HEK293 (cell line): ENCODE data around the gene LCN2.

Experiments
- CTCF ChIA-PET: fragments of 350-600 bp; formaldehyde crosslinking; extraction: SDS; loops from one replicate; lab custom pipeline; 2021; ENCODE audit warnings: antibody characterized with exemption; lab: Yijun Ruan, JAX
- POLR2A ChIA-PET: fragments of 300-600 bp; formaldehyde crosslinking; extraction: SDS; loops from one replicate; lab custom pipeline; 2020; ENCODE audit warnings: antibody characterized with exemption, inconsistent platforms; lab: Yijun Ruan, JAX
- H3K27ac ChIP-seq: fragments of 200-500 bp; sonication (Bioruptor generic); 2 replicates; pipeline ENCODE4 v1.5.1; 2014; ENCODE audit warnings: low read depth, low read length, control low read depth, inconsistent platforms; ENCODE audit errors: extremely low read depth
- H3K36me3 ChIP-seq, 2 experiments: fragments of 200-500 bp in 1 of 2; sonication (Bioruptor generic) in 1 of 2; 1 replicate in 1 of 2; 2 replicates in 1 of 2; pipeline ENCODE4 v1.5.1; 2014 to 2017; ENCODE audit warnings: inconsistent platforms in 2 of 2, low read length in 2 of 2; ENCODE audit not compliant: control insufficient read depth in 2 of 2, insufficient read depth in 1 of 2
- H3K4me1 ChIP-seq: fragments of 200-500 bp; sonication (Bioruptor generic); 2 replicates; pipeline ENCODE4 v1.5.1; 2014; ENCODE audit warnings: mild to moderate bottlenecking, low read length, inconsistent platforms; ENCODE audit not compliant: control insufficient read depth, insufficient read depth
- H3K4me3 ChIP-seq: 2 replicates; pipeline ENCODE4 v1.5.1; 2011; ENCODE audit warnings: low read depth, mild to moderate bottlenecking, control low read depth, low read length, moderate library complexity
- H3K9me3 ChIP-seq: fragments of 200-500 bp; sonication (Bioruptor generic); 2 replicates; pipeline ENCODE4 v1.5.1; 2014; ENCODE audit warnings: low read depth, low read length, inconsistent platforms; ENCODE audit not compliant: control insufficient read depth, insufficient read depth
- FEZF1 ChIP-seq: fragments of 450-650 bp; formaldehyde crosslinking; IDR thresholded peaks from 2 replicates; pipeline ENCODE4 v1.5.1; 2016; ENCODE audit warnings: missing biosample characterization, missing genetic modification characterization
- HOXD13 ChIP-seq: sonication (generic); formaldehyde crosslinking; IDR thresholded peaks from 2 replicates; pipeline ENCODE4 v1.8.0; 2022; ENCODE audit warnings: missing genetic modification reagents, borderline replicate concordance
- INSM2 ChIP-seq: fragments of 450-650 bp; formaldehyde crosslinking; IDR thresholded peaks from 2 replicates; pipeline ENCODE4 v1.5.1; 2016; ENCODE audit warnings: missing biosample characterization, missing genetic modification characterization
- KLF1 ChIP-seq: fragments of 450-650 bp; formaldehyde crosslinking; IDR thresholded peaks from 2 replicates; pipeline ENCODE4 v1.5.1; 2016; ENCODE audit warnings: missing biosample characterization, missing genetic modification characterization
- KLF10 ChIP-seq: fragments of 450-650 bp; IDR thresholded peaks from 2 replicates; pipeline ENCODE4 v1.5.1; 2018; ENCODE audit warnings: missing biosample characterization, mild to moderate bottlenecking, missing genetic modification characterization
- KLF16 ChIP-seq: fragments of 450-650 bp; formaldehyde crosslinking; IDR thresholded peaks from 2 replicates; pipeline ENCODE4 v1.5.1; 2017; ENCODE audit warnings: missing biosample characterization, missing genetic modification characterization
- KLF7 ChIP-seq: fragments of 450-650 bp; formaldehyde crosslinking; IDR thresholded peaks from 2 replicates; pipeline ENCODE4 v1.5.1; 2016; ENCODE audit warnings: missing biosample characterization, missing genetic modification characterization, borderline replicate concordance
- KLF9 ChIP-seq: fragments of 450-650 bp; formaldehyde crosslinking; IDR thresholded peaks from 2 replicates; pipeline ENCODE4 v1.5.1; 2016; ENCODE audit warnings: missing biosample characterization, missing genetic modification characterization, low read depth
- OVOL3 ChIP-seq: fragments of 450-650 bp; formaldehyde crosslinking; IDR thresholded peaks from 2 replicates; pipeline ENCODE4 v1.5.1; 2016; ENCODE audit warnings: missing biosample characterization, missing genetic modification characterization
- SP2 ChIP-seq: fragments of 450-650 bp; formaldehyde crosslinking; IDR thresholded peaks from 2 replicates; pipeline ENCODE4 v1.5.1; 2016; ENCODE audit warnings: missing biosample characterization, missing genetic modification characterization
- TCF7L2 ChIP-seq: IDR thresholded peaks from 2 replicates; pipeline ENCODE4 v1.6.1; 2011; ENCODE audit warnings: low read depth, mild to moderate bottlenecking, inconsistent platforms, low read length, moderate library complexity, borderline replicate concordance
- ZFP3 ChIP-seq: fragments of 450-650 bp; formaldehyde crosslinking; IDR thresholded peaks from 2 replicates; pipeline ENCODE4 v1.5.1; 2016; ENCODE audit warnings: low read depth, missing biosample characterization, missing genetic modification characterization
- ZFP41 ChIP-seq: fragments of 450-650 bp; formaldehyde crosslinking; IDR thresholded peaks from 2 replicates; pipeline ENCODE4 v1.5.1; 2016; ENCODE audit warnings: missing biosample characterization, missing genetic modification characterization, borderline replicate concordance
- ZFP69B ChIP-seq: fragments of 450-650 bp; formaldehyde crosslinking; IDR thresholded peaks from 2 replicates; pipeline ENCODE4 v1.5.1; 2016; ENCODE audit warnings: missing biosample characterization, missing genetic modification characterization
- ZIC2 ChIP-seq: fragments of 450-650 bp; formaldehyde crosslinking; IDR thresholded peaks from 2 replicates; pipeline ENCODE4 v1.5.1; 2016; ENCODE audit warnings: missing biosample characterization, missing genetic modification characterization
- ZNF10 ChIP-seq: fragments of 450-650 bp; formaldehyde crosslinking; IDR thresholded peaks from 2 replicates; pipeline ENCODE4 v1.5.1; 2017; ENCODE audit warnings: missing biosample characterization, missing genetic modification characterization
- ZNF121 ChIP-seq: fragments of 450-650 bp; formaldehyde crosslinking; IDR thresholded peaks from 2 replicates; pipeline ENCODE4 v1.5.1; 2016; ENCODE audit warnings: missing biosample characterization, missing genetic modification characterization
- ZNF140 ChIP-seq: fragments of 450-650 bp; formaldehyde crosslinking; IDR thresholded peaks from 2 replicates; pipeline ENCODE4 v1.5.1; 2016; ENCODE audit warnings: missing biosample characterization, missing genetic modification characterization
- ZNF174 ChIP-seq: fragments of 450-650 bp; formaldehyde crosslinking; IDR thresholded peaks from 2 replicates; pipeline ENCODE4 v1.5.0; 2017; ENCODE audit warnings: missing biosample characterization, mild to moderate bottlenecking, missing genetic modification characterization
- ZNF2 ChIP-seq: fragments of 450-650 bp; formaldehyde crosslinking; IDR thresholded peaks from 2 replicates; pipeline ENCODE4 v1.5.1; 2016; ENCODE audit warnings: missing biosample characterization, missing genetic modification characterization
- ZNF23 ChIP-seq: fragments of 450-650 bp; formaldehyde crosslinking; IDR thresholded peaks from 2 replicates; pipeline ENCODE4 v1.5.1; 2016; ENCODE audit warnings: missing biosample characterization, missing genetic modification characterization, borderline replicate concordance
- ZNF394 ChIP-seq: fragments of 450-650 bp; formaldehyde crosslinking; IDR thresholded peaks from 2 replicates; pipeline ENCODE4 v1.5.1; 2016; ENCODE audit warnings: missing biosample characterization, missing genetic modification characterization, mild to moderate bottlenecking, moderate library complexity, borderline replicate concordance
- ZNF664 ChIP-seq: fragments of 450-650 bp; formaldehyde crosslinking; IDR thresholded peaks from 2 replicates; pipeline ENCODE4 v1.5.1; 2016; ENCODE audit warnings: missing biosample characterization, missing genetic modification characterization
- ZNF777 ChIP-seq: fragments of 450-650 bp; formaldehyde crosslinking; IDR thresholded peaks from 2 replicates; pipeline ENCODE4 v1.5.1; 2017; ENCODE audit warnings: missing biosample characterization, missing genetic modification characterization, borderline replicate concordance
- ZNF785 ChIP-seq: fragments of 450-650 bp; formaldehyde crosslinking; IDR thresholded peaks from 2 replicates; pipeline ENCODE4 v1.5.1; 2016; ENCODE audit warnings: missing biosample characterization, missing genetic modification characterization
- ZSCAN16 ChIP-seq: fragments of 450-650 bp; formaldehyde crosslinking; IDR thresholded peaks from 2 replicates; pipeline ENCODE4 v1.5.1; 2016; ENCODE audit warnings: missing biosample characterization, missing genetic modification characterization
- ZXDB ChIP-seq: fragments of 450-650 bp; formaldehyde crosslinking; IDR thresholded peaks from 2 replicates; pipeline ENCODE4 v1.5.1; 2016; ENCODE audit warnings: missing biosample characterization, missing genetic modification characterization
- TF ChIP-seq, protein P1 (sequence below): fragments of 450-650 bp; formaldehyde crosslinking; IDR thresholded peaks from 2 replicates; pipeline ENCODE4 v1.5.1; 2016; ENCODE audit warnings: missing biosample characterization, missing genetic modification characterization
- TF ChIP-seq, protein P2 (sequence below): fragments of 450-650 bp; formaldehyde crosslinking; IDR thresholded peaks from 2 replicates; pipeline ENCODE4 v1.5.1; 2016; ENCODE audit warnings: missing biosample characterization, missing genetic modification characterization, borderline replicate concordance

Gene LCN2

GRCh38 chr9:128141604-128142003 lies 7.6 kb upstream of the LCN2 start:
- POLR2A ChIA-PET = interaction anchor here (0.5 to 1.4 kb wide), 3 partner anchors 9 to 776 kb away, joined by 3 to 8 read pairs (median 4); partner anchors contain the start of gene BBLN
- H3K9me3 ChIP-seq = no peaks in the 10 kb centered on the region
- H3K36me3 ChIP-seq = no peaks in the 10 kb centered on the region
- no peak overlapping the region for H3K4me3 ChIP-seq
- H3K4me1 ChIP-seq = no peaks in the 10 kb centered on the region
- no peak overlapping the region for H3K27ac ChIP-seq
- TF ChIP-seq ZNF664 (tag by site-specific recombination) (no peak), ZNF2 (no peak), ZNF140 (no peak), SP2 (no peak), OVOL3 (tag by site-specific recombination) (no peak), TCF7L2 (no peak), KLF1 (no peak), INSM2 (tag by site-specific recombination) (no peak), ZNF10 (no peak), ZSCAN16 (tag by site-specific recombination) (no peak), ZNF23 (tag by site-specific recombination) (no peak)
- TF ChIP-seq, protein P1, sequence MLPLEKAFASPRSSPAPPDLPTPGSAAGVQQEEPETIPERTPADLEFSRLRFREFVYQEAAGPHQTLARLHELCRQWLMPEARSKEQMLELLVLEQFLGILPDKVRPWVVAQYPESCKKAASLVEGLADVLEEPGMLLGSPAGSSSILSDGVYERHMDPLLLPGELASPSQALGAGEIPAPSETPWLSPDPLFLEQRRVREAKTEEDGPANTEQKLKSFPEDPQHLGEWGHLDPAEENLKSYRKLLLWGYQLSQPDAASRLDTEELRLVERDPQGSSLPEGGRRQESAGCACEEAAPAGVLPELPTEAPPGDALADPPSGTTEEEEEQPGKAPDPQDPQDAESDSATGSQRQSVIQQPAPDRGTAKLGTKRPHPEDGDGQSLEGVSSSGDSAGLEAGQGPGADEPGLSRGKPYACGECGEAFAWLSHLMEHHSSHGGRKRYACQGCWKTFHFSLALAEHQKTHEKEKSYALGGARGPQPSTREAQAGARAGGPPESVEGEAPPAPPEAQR = no peak
- CTCF ChIA-PET = interaction anchor here (0.6 to 1.5 kb wide), 2 partner anchors 12 to 18 kb away, joined by 3 to 6 read pairs; no protein-coding TSS in a partner anchor

- POLR2A ChIA-PET = interaction anchor here (0.5 to 1.4 kb wide), 3 partner anchors 9 to 776 kb away, joined by 3 to 8 read pairs (median 4); partner anchors contain the start of gene BBLN
- Histone ChIP-seq H3K9me3 (no peaks in the 10 kb centered on the region), H3K4me1 (no peaks in the 10 kb centered on the region), H3K36me3 (no peaks in the 10 kb centered on the region), H3K27ac (no peak overlapping the region), H3K4me3 (no peak overlapping the region)
- no peak for TF ChIP-seq ZNF394 (tag by site-specific recombination)
- no peak for TF ChIP-seq KLF9 (tag by site-specific recombination)
- TF ChIP-seq ZNF174 (tag by site-specific recombination) = no peak
- no peak for TF ChIP-seq KLF7
- no peak for TF ChIP-seq ZXDB
- TF ChIP-seq ZFP3 = no peak
- no peak for TF ChIP-seq KLF10
- TF ChIP-seq ZNF785 = no peak
- TF ChIP-seq ZNF121 = no peak
- TF ChIP-seq ZFP69B (tag by site-specific recombination) = no peak
- no peak for TF ChIP-seq ZFP41 (tag by site-specific recombination)
- TF ChIP-seq KLF16 (tag by site-specific recombination) = no peak
- no peak for TF ChIP-seq HOXD13
- no peak for TF ChIP-seq ZNF777
- TF ChIP-seq, protein P2, sequence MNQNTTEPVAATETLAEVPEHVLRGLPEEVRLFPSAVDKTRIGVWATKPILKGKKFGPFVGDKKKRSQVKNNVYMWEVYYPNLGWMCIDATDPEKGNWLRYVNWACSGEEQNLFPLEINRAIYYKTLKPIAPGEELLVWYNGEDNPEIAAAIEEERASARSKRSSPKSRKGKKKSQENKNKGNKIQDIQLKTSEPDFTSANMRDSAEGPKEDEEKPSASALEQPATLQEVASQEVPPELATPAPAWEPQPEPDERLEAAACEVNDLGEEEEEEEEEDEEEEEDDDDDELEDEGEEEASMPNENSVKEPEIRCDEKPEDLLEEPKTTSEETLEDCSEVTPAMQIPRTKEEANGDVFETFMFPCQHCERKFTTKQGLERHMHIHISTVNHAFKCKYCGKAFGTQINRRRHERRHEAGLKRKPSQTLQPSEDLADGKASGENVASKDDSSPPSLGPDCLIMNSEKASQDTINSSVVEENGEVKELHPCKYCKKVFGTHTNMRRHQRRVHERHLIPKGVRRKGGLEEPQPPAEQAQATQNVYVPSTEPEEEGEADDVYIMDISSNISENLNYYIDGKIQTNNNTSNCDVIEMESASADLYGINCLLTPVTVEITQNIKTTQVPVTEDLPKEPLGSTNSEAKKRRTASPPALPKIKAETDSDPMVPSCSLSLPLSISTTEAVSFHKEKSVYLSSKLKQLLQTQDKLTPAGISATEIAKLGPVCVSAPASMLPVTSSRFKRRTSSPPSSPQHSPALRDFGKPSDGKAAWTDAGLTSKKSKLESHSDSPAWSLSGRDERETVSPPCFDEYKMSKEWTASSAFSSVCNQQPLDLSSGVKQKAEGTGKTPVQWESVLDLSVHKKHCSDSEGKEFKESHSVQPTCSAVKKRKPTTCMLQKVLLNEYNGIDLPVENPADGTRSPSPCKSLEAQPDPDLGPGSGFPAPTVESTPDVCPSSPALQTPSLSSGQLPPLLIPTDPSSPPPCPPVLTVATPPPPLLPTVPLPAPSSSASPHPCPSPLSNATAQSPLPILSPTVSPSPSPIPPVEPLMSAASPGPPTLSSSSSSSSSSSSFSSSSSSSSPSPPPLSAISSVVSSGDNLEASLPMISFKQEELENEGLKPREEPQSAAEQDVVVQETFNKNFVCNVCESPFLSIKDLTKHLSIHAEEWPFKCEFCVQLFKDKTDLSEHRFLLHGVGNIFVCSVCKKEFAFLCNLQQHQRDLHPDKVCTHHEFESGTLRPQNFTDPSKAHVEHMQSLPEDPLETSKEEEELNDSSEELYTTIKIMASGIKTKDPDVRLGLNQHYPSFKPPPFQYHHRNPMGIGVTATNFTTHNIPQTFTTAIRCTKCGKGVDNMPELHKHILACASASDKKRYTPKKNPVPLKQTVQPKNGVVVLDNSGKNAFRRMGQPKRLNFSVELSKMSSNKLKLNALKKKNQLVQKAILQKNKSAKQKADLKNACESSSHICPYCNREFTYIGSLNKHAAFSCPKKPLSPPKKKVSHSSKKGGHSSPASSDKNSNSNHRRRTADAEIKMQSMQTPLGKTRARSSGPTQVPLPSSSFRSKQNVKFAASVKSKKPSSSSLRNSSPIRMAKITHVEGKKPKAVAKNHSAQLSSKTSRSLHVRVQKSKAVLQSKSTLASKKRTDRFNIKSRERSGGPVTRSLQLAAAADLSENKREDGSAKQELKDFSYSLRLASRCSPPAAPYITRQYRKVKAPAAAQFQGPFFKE (tag by site-specific recombination) = no peak
- no peak for TF ChIP-seq ZIC2 (tag by site-specific recombination)
- no peak for TF ChIP-seq FEZF1 (tag by site-specific recombination)
- CTCF ChIA-PET = interaction anchor here (0.6 to 2.3 kb wide), 3 partner anchors 12 to 25 kb away, joined by 3 to 14 read pairs (median 6); no protein-coding TSS in a partner anchor
Measured at GRCh38 chr9:128142061-128142460, 7.2 kb upstream of the LCN2 start.
